SKM-1 (cell line): Measurements from ENCODE around the gene GPS2.

ENCODE experiments used
- DNase-seq: peaks from one replicate; lab custom pipeline; 2025; ENCODE audit not compliant: unreplicated experiment; lab: John Stamatoyannopoulos, UW

GPS2 gene

DNA sequence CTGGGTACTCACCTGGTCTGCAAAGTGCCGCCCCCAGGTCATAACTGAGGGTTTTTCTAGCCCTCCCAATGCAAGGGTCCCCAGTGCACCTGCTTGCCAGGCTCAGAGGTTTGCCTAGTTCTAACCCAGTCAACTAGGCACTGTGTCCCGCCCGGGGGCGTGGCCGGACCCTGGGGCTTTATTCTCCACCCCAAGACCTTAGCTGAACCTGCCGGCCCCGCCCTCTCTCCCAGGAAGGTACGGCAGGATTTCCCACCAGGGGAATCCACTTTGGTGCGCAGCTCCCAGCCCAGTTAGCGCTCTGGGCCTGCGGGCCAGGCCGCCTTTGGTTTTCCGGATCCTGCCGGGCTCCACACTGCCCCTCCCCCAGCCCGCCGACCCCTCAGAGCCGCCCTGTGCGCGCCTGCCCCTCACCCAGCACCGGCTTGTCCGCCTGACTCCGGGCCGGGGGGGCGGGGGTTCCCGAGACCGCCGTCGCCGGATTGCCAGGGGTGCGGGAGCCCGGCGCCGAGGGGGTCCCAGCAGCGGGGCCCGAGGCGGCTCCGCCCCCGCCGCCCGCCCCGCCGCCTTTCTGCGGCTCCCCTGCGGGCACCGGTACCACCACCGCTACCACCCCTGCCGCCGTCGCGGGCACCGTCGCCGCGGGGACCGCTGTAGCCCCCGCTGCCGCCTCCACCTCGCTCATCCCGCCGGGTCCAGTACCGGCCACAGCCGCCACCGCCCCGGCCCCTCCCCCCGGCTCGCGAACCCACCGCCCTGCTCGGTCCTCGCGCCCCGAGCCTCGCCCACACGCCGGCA is 21.1 kb downstream of the GPS2 start:
- DNase-seq: no peak

- DNase-seq: no peak
Measured at GRCh38 chr17:7293159-7293558, 22.0 kb downstream of the GPS2 start.

- no peak for DNase-seq
Measured at GRCh38 chr17:7292729-7293128, 22.4 kb downstream of the GPS2 start.

DNA sequence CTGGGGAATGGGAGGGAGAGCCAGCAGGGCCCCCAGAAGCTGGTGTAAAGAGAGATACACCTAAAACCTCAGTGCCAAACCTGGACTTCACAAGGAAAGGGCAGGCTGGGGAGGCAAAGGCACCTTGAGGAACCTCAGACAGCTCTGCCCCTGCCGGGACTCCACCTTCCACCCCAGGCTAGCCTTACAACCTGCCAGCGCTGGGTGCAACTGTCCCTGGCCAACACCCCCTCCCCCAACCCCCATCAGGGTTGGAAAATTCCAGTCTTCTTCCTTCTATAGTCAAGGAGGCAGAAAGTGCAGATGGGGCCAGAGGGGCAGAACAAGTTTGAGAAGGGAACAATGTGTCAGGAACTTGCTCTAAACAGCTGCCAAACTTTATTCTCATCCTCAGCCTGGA is 23.0 kb downstream of the GPS2 start:
- no peak for DNase-seq

DNA sequence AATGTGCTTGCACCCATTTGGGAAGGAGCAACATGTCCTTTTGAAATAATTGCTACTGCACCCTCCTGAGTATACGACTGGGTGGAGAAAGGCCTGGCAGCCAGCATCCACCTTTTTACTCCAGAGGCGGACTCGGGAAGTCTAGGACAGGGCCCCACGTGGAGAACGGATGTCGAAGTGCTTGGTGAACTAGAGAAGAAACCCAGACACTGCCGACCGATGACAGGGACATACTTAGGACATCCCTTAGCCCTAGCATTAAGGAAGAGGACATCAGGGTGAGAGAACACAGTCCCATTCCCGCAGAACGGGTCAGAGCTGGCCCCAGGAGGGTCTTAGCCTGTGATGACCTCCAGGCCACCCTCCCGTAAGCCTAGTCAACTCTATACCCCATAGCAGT is 24.5 kb downstream of the GPS2 start:
- DNase-seq: no peak

DNA sequence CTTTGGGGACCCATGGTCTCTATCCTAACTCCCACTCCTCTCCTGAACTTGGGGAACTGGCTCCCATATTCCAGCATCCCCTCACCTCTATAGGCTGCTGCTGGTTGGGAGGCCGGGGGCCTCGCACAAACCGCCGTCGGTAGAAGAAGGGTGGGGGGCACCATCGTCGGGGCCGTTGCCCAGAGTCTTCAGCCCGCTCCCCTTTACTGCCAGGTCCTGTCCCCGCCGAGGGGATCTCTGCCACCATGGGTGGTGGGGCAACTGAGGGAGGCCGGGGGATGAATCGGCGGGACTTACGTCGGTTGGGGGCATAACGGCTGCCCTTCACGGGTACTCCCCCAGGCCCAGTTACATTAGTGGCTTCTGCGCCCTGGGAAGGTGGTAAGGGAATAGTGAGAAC is 25.0 kb downstream of the GPS2 start:
- DNase-seq: no peak

- DNase-seq: no peak
Measured at GRCh38 chr17:7289256-7290032, 25.7 kb downstream of the GPS2 start.

DNA sequence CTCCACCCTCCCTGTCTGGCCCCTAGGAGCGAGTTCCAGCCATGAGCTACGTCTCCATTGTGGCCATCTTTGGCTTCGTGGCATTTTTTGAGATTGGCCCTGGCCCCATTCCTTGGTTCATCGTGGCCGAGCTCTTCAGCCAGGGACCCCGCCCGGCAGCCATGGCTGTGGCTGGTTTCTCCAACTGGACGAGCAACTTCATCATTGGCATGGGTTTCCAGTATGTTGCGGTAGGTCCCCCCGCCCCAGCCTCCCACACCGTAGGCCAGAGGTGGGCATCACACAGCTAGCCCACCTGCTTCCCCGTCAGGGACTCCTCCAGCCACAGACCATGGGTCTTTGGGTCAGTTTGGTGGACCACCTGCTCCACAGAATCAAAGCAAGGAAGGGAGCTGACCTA is 29.5 kb downstream of the GPS2 start:
- no peak for DNase-seq

DNA sequence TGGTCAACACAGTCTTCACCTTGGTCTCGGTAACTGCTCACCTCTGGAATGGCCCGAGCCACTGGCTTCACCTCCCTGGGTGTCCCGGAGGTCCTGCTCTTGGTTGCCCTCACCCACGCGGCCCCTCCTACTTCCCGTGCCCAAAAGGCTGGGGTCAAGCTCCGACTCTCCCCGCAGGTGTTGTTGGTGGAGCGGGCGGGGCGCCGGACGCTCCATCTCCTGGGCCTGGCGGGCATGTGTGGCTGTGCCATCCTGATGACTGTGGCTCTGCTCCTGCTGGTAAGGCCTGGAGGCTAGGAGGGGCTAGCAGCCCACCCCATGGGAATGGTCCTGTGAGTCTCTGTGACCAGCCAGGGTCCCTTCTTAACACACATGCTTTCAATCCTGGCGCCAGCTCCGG is 30.2 kb downstream of the GPS2 start:
- DNase-seq: no peak

DNA sequence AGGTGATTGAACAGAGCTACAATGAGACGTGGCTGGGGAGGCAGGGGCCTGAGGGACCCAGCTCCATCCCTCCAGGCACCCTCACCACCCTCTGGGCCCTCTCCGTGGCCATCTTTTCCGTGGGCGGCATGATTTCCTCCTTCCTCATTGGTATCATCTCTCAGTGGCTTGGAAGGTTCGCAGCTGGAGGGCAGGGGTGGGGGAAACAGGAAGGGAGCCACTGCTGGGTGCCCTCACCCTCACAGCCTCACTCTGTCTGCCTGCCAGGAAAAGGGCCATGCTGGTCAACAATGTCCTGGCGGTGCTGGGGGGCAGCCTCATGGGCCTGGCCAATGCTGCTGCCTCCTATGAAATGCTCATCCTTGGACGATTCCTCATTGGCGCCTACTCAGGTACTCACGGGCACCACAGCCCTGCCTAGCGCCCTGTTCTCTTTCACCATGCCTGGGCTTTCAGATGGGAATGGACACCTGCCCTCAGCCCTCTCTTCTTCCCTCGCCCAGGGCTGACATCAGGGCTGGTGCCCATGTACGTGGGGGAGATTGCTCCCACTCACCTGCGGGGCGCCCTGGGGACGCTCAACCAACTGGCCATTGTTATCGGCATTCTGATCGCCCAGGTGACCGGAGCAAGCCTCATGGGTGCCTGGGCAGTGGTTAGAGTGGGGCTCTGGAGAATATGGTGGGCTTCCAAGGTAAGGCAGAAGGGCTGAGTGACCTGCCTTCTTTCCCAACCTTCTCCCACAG is 31.5 kb downstream of the GPS2 start:
- no peak for DNase-seq

GRCh38 chr17:7282752-7283321 is 32.3 kb downstream of the GPS2 start:
- no peak for DNase-seq

GRCh38 chr17:7281953-7282751 is 33.0 kb downstream of the GPS2 start:
- no peak for DNase-seq

GRCh38 chr17:7281074-7281952 is 33.8 kb downstream of the GPS2 start, which contains the start of gene SLC2A4:
TSS of gene SLC2A4 (plus strand) at chr17:7281718. CDS start at chr17:7281935, 217 bp downstream.
- no peak for DNase-seq

- peak; percentile 54 for DNase-seq
Measured at GRCh38 chr17:7280519-7281073, 34.6 kb downstream of the GPS2 start.

GRCh38 chr17:7279448-7279847 is 35.7 kb downstream of the GPS2 start:
- no peak for DNase-seq

DNA sequence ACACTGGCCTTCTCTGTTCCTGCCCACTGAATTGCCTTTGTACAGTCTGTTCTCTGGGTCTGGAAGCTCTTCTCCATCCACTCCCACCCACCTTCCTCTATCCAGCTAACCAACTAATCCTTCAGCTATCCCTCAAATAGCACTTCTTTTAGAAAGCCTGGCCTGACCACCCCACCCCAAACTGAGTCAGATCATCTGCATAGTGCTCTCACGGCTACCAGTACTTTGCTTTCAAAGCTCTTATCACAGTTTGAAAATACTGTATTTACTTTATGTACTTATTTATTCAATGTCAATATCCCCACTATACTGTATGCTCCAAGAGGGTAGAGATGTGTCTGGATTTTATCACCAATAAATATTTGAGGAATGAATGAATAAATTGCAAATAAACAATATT is 48.4 kb downstream of the GPS2 start:
- no peak for DNase-seq

DNA sequence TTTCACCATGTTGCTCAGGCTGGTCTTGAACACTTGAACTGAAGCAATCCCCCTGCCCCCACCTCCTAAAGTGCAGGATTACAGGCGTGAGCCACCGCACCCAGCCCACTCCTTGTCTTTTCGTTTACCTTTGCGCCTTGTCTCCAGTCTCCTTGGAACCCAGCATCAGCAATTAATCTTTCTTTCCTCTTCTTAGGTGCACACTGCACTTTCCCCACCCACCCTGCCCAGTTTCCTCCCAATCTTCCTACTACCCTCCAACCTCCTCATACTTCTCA is 51.4 kb downstream of the GPS2 start:
- no peak for DNase-seq

DNA sequence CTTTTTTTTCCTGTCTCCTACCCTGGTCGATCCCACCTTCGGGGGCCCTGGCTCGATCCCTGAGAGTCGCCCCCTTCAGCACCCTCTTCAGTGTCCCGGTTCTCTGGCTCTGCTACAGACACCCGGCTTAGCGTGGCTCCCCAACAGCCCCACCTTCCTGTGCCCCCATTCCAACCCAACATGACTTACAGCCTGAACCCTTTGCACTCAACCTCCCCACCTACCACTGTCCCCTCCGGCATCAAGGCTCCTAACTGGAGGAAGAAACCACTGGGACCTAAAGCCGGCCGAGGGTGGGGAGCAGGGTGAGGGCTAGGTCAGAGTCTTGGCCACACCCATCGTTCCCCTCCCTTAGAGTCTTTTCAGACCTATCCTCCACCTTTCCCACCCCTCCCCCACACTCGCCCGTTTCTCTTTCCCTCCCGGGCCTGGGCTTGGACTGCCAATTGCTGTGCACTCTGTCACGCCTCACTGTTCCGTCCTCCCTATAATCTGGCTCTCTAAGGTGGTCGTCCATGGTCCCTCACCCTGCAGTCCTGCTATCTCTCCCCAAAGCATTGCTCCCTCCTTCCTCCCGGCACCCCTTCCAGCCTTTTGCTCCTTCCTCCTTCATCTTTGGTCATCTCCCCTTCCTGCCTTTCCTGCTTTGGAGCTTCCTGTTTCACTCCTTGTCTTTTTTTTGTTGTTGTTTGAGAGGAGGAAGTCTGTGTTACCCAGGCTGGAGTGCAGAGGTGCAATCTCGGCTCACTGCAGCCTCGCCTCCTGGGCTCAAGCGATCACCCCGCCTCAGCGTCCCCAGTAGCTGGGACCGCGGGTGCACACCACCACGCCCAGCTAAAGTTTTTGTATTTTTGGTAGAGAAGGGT is 52.0 kb downstream of the GPS2 start:
- no peak for DNase-seq
